ENCODE results near the gene CWC27. TPM values are rescaled to one million over a fixed set of nuclear protein-coding genes. Genes with fewer than 3 reads are reported as not detected.

The CWC27 gene
- total RNA-seq, 1 experiment from 2014 or later: 32.9 TPM

DNA sequence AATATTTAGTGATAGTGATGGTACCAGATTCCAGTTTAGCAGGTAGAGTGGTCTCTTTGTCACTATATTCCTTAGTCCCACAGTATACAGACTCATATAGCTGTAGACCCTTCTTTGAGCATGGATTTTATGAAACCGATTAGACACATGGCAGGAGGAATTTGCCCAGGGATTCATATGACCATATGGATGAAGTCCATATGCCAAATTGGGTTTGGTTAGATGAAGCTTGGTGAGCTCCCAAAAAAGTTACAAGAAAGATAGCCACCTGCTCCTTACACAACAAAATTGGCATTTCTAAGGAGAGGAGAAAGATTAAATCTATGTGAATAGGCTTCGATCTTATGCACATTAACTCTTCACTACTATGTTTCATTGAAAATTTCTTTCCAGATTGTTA is 211.4 kb downstream of the CWC27 start:
- Mint-ChIP-seq H3K9me3 (ENCODE audit: unreplicated experiment) (no peaks in the 10 kb centered on the region), H3K36me3 (ENCODE audit: insufficient read depth, unreplicated experiment) (no peaks in the 10 kb centered on the region), H3K27me3 (ENCODE audit: insufficient read depth, unreplicated experiment) (no peaks in the 10 kb centered on the region), H3K27ac (ENCODE audit: unreplicated experiment) (no peak overlapping the region), H3K4me3 (ENCODE audit: unreplicated experiment) (no peak overlapping the region), H3K4me1 (ENCODE audit: low read depth, unreplicated experiment) (no peaks in the 10 kb centered on the region)
- Histone ChIP-seq H3K27me3 (replicated peaks; ENCODE audit: control insufficient read depth, insufficient read depth, low read length) (no peaks in the 10 kb centered on the region), H3K36me3 (ENCODE audit: control insufficient read depth, insufficient read depth, low read length) (peaks cover 1% of the 10 kb centered on the region; the same call in 1 of the 2 replicates), H3K9me3 (no peaks in the 10 kb centered on the region), H3K4me1 (no peaks in the 10 kb centered on the region), H3K4me3 (ENCODE audit: low read depth, low read length) (no peak overlapping the region)
- ChIA-PET POLR2A (no interaction called here), CTCF (no interaction called here)
- no peak for DNase-seq
- no TSS peak for BruUV-seq (replicated peaks)
- TF ChIP-seq, protein P1, sequence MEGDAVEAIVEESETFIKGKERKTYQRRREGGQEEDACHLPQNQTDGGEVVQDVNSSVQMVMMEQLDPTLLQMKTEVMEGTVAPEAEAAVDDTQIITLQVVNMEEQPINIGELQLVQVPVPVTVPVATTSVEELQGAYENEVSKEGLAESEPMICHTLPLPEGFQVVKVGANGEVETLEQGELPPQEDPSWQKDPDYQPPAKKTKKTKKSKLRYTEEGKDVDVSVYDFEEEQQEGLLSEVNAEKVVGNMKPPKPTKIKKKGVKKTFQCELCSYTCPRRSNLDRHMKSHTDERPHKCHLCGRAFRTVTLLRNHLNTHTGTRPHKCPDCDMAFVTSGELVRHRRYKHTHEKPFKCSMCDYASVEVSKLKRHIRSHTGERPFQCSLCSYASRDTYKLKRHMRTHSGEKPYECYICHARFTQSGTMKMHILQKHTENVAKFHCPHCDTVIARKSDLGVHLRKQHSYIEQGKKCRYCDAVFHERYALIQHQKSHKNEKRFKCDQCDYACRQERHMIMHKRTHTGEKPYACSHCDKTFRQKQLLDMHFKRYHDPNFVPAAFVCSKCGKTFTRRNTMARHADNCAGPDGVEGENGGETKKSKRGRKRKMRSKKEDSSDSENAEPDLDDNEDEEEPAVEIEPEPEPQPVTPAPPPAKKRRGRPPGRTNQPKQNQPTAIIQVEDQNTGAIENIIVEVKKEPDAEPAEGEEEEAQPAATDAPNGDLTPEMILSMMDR (IDR thresholded peaks at IDR 0.05; ENCODE audit: insufficient read depth in 1 of 2, low read depth in 1 of 2, low read length in 1 of 2, severe bottlenecking in 1 of 2, unreplicated experiment in 1 of 2): no peak
- intact Hi-C loops (cut with micrococcal nuclease; ENCODE audit: unreplicated experiment): no loop called here

DNA sequence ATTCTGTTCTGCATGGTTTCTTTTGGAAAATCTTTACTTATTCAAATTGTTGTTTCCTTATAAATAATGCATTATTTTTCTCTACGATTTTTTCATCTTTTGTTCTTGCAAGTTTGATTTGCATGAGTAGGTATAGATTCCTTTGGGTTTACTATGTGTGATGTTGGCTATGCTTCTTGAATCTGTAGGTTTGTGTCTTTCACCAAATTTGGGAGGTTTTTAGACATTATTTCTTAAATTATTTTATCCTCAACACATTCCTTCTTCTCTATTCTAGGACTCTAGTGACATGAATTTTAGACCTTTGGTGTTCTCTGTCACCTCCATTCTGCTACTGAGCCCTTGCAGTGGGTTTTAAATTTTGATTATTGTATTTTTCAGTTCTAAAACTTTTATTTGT is 219.0 kb downstream of the CWC27 start:
- no peak for DNase-seq
- no TSS peak for BruUV-seq (replicated peaks)
- ChIA-PET POLR2A (no interaction called here), CTCF (no interaction called here)
- Histone ChIP-seq H3K36me3 (ENCODE audit: control insufficient read depth, insufficient read depth, low read length) (no peaks in the 10 kb centered on the region), H3K27me3 (replicated peaks; ENCODE audit: control insufficient read depth, insufficient read depth, low read length) (no peaks in the 10 kb centered on the region), H3K9me3 (peaks cover 6% of the 10 kb centered on the region; the same call in 1 of the 2 replicates), H3K4me1 (no peaks in the 10 kb centered on the region), H3K4me3 (ENCODE audit: low read depth, low read length) (no peak overlapping the region)
- TF ChIP-seq, protein P1 (IDR thresholded peaks at IDR 0.05; ENCODE audit: insufficient read depth in 1 of 2, low read depth in 1 of 2, low read length in 1 of 2, severe bottlenecking in 1 of 2, unreplicated experiment in 1 of 2): no peak
- H3K9me3 Mint-ChIP-seq (ENCODE audit: unreplicated experiment): no peaks in the 10 kb centered on the region
- intact Hi-C loops (cut with micrococcal nuclease; ENCODE audit: unreplicated experiment): no loop called here
- H3K27ac Mint-ChIP-seq (ENCODE audit: unreplicated experiment): no peak overlapping the region
- no peaks in the 10 kb centered on the region for H3K27me3 Mint-ChIP-seq (ENCODE audit: insufficient read depth, unreplicated experiment)
- H3K4me3 Mint-ChIP-seq (ENCODE audit: unreplicated experiment): no peak overlapping the region
- H3K36me3 Mint-ChIP-seq (ENCODE audit: insufficient read depth, unreplicated experiment): no peaks in the 10 kb centered on the region
- H3K4me1 Mint-ChIP-seq (ENCODE audit: low read depth, unreplicated experiment): no peaks in the 10 kb centered on the region

DNA sequence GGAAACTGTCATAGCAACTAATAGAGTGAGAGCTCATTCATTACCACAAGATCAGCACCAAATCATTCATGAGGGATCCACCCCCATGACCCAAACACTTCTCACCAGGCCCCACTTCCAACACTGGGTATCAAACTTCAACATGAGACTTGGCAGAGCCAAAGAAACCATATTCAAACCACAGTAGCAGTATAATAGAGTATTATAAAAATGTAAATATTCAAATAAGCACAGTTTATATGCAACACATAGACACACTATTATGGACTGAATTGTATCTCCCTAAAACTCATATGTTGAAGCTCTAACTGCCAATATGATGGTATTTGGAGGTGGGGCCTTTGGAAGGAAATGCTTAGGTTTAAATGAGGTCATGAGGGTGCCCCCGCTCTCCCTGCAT is 240.5 kb downstream of the CWC27 start:
- CTCF ChIA-PET: no interaction called here
- DNase-seq: no peak
- Mint-ChIP-seq H3K36me3 (ENCODE audit: insufficient read depth, unreplicated experiment) (no peaks in the 10 kb centered on the region), H3K27ac (ENCODE audit: unreplicated experiment) (no peak overlapping the region), H3K9me3 (ENCODE audit: unreplicated experiment) (no peaks in the 10 kb centered on the region), H3K4me3 (ENCODE audit: unreplicated experiment) (no peak overlapping the region), H3K27me3 (ENCODE audit: insufficient read depth, unreplicated experiment) (no peaks in the 10 kb centered on the region), H3K4me1 (ENCODE audit: low read depth, unreplicated experiment) (no peaks in the 10 kb centered on the region)
- H3K4me3 ChIP-seq (ENCODE audit: low read depth, low read length): no peak overlapping the region
- POLR2A ChIA-PET: no interaction called here
- intact Hi-C loops (cut with micrococcal nuclease; ENCODE audit: unreplicated experiment): no loop called here
- H3K36me3 ChIP-seq (ENCODE audit: control insufficient read depth, insufficient read depth, low read length): peaks cover 1% of the 10 kb centered on the region; the same call in 1 of the 2 replicates
- H3K9me3 ChIP-seq: no peaks in the 10 kb centered on the region
- H3K4me1 ChIP-seq: no peaks in the 10 kb centered on the region
- no TSS peak for BruUV-seq (replicated peaks)
- H3K27me3 ChIP-seq (replicated peaks; ENCODE audit: control insufficient read depth, insufficient read depth, low read length): no peaks in the 10 kb centered on the region
- TF ChIP-seq, protein P1 (IDR thresholded peaks at IDR 0.05; ENCODE audit: insufficient read depth in 1 of 2, low read depth in 1 of 2, low read length in 1 of 2, severe bottlenecking in 1 of 2, unreplicated experiment in 1 of 2): no peak
